Stimulated activated CD8-positive, alpha-beta memory T cell treated with anti-CD3 and anti-CD28 coated beads, Interleukin-15, amount 100 ng/mL, for 1 hour (primary cell): ENCODE measurements around the gene PRAMEF20.
"Not testable (repeated sequence)": the region's sequence is repeated elsewhere in the genome, so short reads cannot be mapped to it uniquely, and the experiment has no call there.

ENCODE experiments used
- DNase-seq: peaks from one replicate; pipeline ENCODE4 v3.0.0-alpha.2; 2020; ENCODE audit warnings: low read depth

The PRAMEF20 gene

GRCh38 chr1:13410150-13410549, at the start of gene PRAMEF20:
Gene PRAMEF20 (plus strand): TSS chr1:13410450. CDS start chr1:13416355, 5,905 bp downstream.
- DNase-seq: not testable (repeated sequence)

DNA sequence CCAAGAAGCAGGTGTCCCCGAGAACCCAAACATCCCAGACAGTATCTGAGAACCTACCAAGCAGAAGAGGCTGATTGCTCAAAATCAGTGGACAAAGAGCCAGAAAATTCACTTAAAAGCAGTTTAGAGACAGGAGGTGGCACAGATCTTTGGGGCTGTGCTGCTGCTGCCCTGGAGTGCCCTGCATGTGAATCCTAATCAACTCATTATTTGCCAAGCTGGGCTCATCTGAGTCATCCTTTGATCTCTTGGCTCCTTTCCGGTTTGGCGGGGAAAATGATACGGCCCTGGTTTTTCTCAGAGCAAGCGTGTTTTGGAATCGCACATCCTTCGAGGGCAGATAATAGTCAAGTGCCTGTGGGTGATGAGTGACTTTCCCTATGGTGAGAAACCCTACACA, 47.9 kb upstream of the PRAMEF20 start:
- DNase-seq: not testable (repeated sequence)

GRCh38 chr1:13364928-13365327, 45.3 kb upstream of the PRAMEF20 start:
- DNase-seq: not testable (repeated sequence)

GRCh38 chr1:13366536-13366935, 43.7 kb upstream of the PRAMEF20 start:
- not testable (repeated sequence) for DNase-seq

- not testable (repeated sequence) for DNase-seq
Observed at GRCh38 chr1:13368544-13368943, 41.7 kb upstream of the PRAMEF20 start.

GRCh38 chr1:13378983-13379382, 31.3 kb upstream of the PRAMEF20 start:
- not testable (repeated sequence) for DNase-seq

GRCh38 chr1:13380380-13380779, 29.9 kb upstream of the PRAMEF20 start:
- DNase-seq: not testable (repeated sequence)

- not testable (repeated sequence) for DNase-seq
Observed at GRCh38 chr1:13389332-13389731, 20.9 kb upstream of the PRAMEF20 start, which contains the start of gene PRAMEF17. Gene PRAMEF17 (plus strand): TSS chr1:13389632. CDS start chr1:13389658, 26 bp downstream.

DNA sequence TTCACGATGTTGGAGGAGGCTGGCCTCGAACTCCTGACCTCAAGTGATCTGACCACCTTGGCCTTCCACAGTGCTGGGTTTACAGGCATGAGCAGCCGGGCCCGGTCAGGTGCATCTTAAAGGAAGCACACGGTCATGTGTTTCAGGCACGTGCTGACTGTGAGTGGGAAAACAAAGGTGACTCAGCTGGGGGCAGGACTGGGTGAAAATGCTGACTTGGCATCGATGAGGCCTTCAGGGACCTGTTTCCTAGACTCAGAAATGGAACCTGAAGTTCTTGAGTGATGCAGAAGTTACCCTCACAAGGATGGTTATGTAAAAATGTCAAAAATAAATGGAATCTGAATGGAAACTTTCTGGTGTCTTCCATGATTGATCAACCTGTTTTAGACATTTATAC, 17.2 kb upstream of the PRAMEF20 start:
- not testable (repeated sequence) for DNase-seq

GRCh38 chr1:13394761-13395160, 15.5 kb upstream of the PRAMEF20 start:
- not testable (repeated sequence) for DNase-seq

DNA sequence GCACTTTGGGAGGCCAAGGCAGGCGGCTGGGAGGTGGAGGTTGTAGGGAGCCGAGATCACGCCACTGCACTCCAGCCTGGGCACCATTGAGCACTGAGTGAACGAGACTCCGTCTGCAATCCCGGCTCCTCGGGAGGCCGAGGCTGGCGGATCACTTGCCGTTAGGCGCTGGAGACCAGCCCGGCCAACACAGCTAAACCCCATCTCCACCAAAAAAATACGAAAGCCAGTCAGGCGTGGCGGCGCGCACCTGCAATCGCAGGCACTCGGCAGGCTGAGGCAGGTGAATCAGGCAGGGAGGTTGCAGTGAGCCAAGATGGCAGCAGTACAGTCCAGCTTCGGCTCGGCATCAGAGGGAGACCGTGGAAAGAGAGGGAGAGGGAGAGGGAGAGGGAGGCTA, 14.9 kb upstream of the PRAMEF20 start:
- DNase-seq: not testable (repeated sequence)

DNA sequence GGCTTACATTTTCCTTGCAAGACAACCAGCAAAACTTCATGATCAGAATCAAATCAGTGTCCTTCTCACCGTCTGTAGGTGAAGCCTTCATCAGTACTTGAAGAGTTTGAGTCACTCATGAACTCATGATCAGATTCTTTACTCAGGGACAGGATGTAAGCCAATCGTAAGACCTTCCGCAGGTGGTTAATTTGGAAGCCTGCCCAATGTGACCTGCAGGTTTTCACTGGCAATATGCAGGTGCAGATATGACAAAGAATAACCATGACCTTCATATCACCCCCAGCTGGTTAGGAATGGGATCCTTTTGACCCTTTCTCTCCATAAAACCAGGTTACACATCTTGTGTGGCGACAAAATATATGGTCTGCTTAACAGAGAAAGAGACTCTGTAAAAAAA, 2.4 kb upstream of the PRAMEF20 start:
- DNase-seq: no peak

DNA sequence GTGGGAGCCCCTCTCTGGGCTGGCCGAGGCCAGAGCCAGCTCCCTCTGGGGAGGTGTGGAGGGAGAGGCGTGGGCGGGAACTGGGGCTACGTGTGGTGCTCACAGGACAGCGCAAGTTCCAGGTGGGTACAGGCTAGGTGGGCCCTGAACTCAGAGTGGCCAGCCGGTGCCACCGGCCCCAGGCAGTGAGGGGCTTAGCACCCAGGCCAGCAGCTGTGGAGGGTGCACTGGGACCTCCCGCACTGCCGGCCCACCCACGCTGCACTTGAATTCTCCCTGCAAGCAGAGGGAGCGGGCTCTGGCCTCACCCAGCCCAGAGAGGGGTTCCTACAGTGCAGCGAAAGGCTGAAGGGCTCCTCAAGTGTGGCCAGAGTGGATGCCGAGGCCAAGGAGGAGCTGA, 20.2 kb downstream of the PRAMEF20 start:
- DNase-seq: no peak

DNA sequence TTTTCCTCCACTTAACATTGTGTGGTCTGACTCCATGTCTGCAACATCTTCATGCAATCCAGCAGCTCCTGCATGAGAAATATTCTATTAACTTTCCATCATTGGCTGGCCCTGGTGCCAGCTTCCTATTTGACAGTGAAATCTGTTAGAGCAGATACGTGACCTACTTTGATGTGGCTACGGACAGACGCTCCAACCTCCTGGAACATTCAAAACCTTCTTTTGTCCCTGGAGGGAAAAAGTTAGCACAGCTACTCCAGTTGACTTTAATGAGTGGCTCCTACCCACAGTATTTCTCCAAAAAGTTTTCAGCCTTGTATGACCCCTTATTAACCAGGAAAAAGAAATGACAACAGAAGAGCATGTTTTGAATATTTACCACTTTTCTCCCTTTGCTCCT, 22.0 kb downstream of the PRAMEF20 start:
- no peak for DNase-seq

DNA sequence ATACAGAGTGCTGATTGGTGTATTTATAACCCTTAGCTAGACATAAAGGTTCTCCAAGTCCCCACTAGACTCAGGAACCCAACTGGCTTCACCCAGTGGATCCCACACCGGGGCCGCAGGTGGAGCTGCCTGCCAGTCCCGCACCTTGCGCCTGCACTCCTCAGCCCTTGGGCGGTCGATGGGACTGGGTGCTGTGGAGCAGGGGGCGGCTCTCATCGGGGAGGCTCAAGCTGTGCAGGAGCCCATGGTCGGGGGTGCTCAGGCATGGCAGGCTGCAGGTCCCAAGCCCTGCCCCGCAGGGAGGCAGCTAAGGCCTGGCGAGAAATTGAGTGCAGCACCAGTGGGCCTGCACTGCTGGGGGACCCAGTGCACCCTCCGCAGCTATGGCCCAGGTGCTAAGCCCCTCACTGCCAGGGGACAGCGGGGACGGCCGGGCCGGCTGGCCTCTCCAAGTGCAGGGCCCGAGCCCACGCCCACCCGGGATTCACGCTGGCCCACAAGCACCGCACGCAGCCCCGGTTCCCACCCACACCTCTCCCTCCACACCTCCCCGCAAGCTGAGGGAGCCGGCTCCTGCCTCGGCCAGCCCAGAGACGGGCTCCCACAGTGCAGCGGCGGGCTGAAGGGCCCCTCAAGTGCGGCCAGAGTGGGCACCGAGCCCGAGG, 23.6 kb downstream of the PRAMEF20 start:
- DNase-seq: not testable (repeated sequence)

DNA sequence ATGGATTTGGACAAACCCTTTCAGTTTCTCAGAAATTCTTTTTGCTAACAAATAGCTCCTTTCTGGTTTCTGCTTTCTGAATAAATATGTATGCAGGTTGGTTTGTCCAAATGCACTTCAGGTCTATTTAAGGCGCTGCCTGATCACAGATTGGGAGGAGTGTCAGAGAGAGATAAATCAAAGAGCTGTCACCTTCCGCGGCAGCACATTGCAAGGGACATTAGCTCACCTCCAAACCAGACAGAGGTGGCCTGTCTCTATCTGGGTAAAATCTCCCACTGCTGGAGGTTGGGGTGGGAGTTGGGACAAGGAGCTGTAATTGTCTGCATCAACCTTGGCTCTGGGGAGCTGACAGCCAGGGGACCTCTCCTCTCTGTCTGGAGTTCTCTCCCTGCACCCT, 25.2 kb downstream of the PRAMEF20 start:
- DNase-seq: no peak

DNA sequence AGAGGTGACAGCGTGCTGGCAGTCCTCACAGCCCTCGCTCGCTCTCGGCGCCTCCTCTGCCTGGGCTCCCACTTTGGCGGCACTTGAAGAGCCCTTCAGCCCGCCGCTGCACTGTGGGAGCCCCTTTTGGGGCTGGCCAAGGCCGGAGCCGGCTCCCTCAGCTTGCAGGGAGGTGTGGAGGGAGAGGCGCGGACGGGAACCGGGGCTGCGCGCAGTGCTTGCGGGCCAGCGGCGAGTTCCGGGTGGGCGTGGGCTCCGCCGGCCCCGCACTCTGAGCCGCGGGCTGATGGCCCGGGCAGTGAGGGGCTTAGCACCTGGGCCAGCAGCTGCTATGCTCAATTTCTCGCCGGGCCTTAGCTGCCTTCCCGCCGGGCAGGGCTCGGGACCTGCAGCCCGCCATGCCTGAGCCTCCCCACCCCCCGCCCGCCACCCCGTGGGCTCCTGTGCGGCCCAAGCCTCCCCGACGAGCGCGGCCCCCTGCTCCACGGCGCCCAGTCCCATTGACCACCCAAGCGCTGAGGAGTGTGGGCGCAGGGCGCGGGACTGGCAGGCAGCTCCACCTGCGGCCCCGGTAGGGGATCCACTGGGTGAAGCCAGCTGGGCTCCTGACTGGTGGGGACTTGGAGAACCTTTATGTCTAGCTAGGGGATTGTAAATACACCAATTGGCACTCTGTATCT, 29.0 kb downstream of the PRAMEF20 start:
- DNase-seq: not testable (repeated sequence)

DNA sequence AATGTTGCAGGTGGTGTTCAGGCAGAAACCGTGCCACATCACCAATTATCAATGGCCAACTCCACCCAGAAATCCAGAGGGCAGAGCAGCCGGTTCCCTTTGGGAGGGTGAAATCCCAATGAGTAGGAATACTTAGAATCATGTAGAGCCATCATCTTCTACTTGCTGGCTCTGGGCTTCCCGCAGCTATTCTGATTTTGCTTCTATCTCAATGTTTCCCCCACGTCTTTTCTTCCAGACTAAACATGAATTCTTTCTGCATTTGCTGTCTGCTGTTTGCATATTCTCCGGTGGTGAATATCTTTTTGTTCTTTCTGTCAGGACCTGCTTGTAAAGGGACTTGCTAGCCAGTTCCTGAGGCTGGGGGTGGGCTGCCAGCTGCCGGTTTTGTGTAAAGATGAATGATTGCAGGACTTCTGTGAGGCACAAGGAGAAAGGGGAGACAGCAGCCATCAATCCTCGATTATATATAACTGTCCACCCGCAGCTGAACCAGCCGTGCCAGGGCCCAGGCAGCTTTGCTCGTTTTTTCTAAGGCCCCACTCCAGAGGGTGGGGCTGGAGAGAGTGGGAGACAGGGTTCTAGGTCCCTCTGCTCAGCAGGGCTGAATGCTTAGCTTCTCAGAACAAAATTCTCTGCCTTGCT, 33.2 kb downstream of the PRAMEF20 start:
- no peak for DNase-seq

- no peak for DNase-seq
Observed at GRCh38 chr1:13450204-13450603, 40.0 kb downstream of the PRAMEF20 start.

DNA sequence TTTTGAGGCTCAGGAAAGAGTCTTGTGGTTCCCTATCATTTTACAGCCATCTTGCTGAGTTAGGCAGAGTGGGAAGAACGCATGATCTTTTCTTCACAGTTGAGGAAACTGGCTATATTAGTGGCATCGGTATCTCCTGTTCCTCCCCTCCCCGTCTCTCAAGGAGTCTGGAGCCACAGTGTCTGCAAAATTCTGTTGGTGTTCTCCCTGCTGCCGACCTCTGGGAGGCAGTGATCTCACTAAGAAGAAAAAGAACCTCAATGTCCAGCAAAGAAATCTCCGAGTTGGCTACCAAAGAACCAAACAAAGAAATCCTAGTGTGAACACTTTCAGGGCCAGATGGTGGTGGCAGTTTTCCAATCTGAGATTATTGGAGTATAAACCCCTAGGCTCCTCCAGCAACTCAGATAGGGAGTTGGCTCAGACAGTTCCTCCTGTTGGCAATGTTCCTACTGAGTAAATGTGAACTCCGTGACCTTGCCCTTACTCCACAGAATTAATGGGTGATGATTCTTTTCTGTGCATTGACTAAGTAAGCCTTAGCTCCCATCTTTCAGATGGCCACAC, 41.2 kb downstream of the PRAMEF20 start:
- no peak for DNase-seq

- DNase-seq: no peak
Observed at GRCh38 chr1:13456904-13457532, 46.8 kb downstream of the PRAMEF20 start.

- no peak for DNase-seq
Observed at GRCh38 chr1:13461977-13462376, 51.7 kb downstream of the PRAMEF20 start.
